ENCODE data around the gene NCBP2.
A peak's percentile ranks its signal among the peaks of the same experiment; 100 is the strongest.

The NCBP2 gene

DNA sequence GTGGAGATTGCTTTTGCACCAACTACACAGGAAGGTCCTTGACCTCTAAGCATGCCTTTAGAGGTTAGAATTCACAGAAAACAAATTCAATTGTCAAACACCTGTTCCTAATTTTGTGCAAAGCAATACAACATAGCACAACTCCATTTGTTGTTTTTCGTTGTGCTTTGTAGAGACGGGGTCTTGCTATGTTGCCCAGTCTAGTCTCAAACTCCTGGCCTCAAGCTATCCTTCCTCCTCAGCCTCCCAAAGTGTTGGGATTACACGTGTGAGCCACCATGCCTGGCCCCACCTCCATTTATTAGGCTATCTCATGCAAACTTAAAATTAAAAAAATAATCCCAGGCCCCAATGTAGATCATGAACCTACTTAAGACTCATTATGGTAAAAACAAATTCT is 6.0 kb downstream of the NCBP2 start:
- Histone ChIP-seq H3K4me2 (ENCODE audit: low read depth, low read length, poor library complexity, severe bottlenecking) (no peak overlapping the region), H3K79me2 (ENCODE audit: insufficient read depth, low read length) (peaks cover 36% of the 10 kb centered on the region), H3K36me3 (ENCODE audit: low read length) (peaks cover 43% of the 10 kb centered on the region), H3K4me3 (ENCODE audit: insufficient read depth, low read length, poor library complexity, severe bottlenecking) (no peak overlapping the region), H3K9ac (ENCODE audit: low read length) (no peak overlapping the region), H3K9me3 (ENCODE audit: insufficient read depth, low read length) (no peaks in the 10 kb centered on the region), H3K27me3 (ENCODE audit: low read length) (no peaks in the 10 kb centered on the region), H4K20me1 (ENCODE audit: low read depth, low read length) (no peaks in the 10 kb centered on the region), H3F3A (ENCODE audit: insufficient read depth) (peaks cover 41% of the 10 kb centered on the region), H3K9me2 (replicated peaks; ENCODE audit: insufficient read depth, low read length) (no peaks in the 10 kb centered on the region), H3K27ac (ENCODE audit: low read depth, low read length) (no peak overlapping the region), H2AFZ (ENCODE audit: low read depth, low read length, severe bottlenecking) (no peak overlapping the region)
- no peak for TF ChIP-seq EZH2phosphoT487 (conservative IDR thresholded peaks at IDR 0.05; ENCODE audit: low read length)

DNA sequence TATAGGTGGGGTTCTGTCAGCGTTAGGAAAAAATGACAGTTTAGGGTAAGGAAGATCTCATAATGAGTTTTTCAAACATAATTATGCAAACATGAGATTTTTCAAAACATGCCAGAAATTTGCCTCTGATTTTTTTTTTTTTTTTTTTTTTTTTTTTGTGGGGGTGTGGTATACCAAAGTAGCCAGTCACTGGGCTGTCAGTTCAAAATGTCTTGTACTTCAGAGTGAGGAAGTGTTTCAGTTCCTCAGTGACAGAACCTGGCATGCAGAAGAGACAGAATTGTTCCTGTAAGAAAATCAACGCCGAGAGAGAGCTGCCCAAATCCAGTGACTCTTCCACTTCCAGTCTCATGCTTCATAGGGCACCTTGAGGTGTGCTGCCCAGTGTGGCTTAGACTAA is 9.7 kb downstream of the NCBP2 start:
- Histone ChIP-seq H3K27me3 (ENCODE audit: low read length) (no peaks in the 10 kb centered on the region), H2AFZ (ENCODE audit: low read depth, low read length, severe bottlenecking) (no peak overlapping the region), H3K36me3 (ENCODE audit: low read length) (peaks cover 30% of the 10 kb centered on the region), H3K9ac (ENCODE audit: low read length) (no peak overlapping the region), H3K79me2 (ENCODE audit: insufficient read depth, low read length) (0 out of 2 replicates have a peak, but pooled peaks cover under 1% of the 10 kb centered on the region), H4K20me1 (ENCODE audit: low read depth, low read length) (no peaks in the 10 kb centered on the region), H3K9me2 (replicated peaks; ENCODE audit: insufficient read depth, low read length) (no peaks in the 10 kb centered on the region), H3K4me2 (ENCODE audit: low read depth, low read length, poor library complexity, severe bottlenecking) (no peak overlapping the region), H3K27ac (ENCODE audit: low read depth, low read length) (peak overlapping the region; percentile 30), H3K9me3 (ENCODE audit: insufficient read depth, low read length) (no peaks in the 10 kb centered on the region), H3F3A (ENCODE audit: insufficient read depth) (peaks cover 38% of the 10 kb centered on the region), H3K4me3 (ENCODE audit: insufficient read depth, low read length, poor library complexity, severe bottlenecking) (no peak overlapping the region)
- TF ChIP-seq CTCF (IDR thresholded peaks at IDR 0.05; ENCODE audit: insufficient read depth, low read length, poor library complexity, severe bottlenecking) (no peak), EZH2phosphoT487 (conservative IDR thresholded peaks at IDR 0.05; ENCODE audit: low read length) (no peak)

GRCh38 chr3:196931828-196932587 is 10.3 kb downstream of the NCBP2 start:
- H3F3A ChIP-seq (ENCODE audit: insufficient read depth): peaks cover 35% of the 10 kb centered on the region
- no peak for TF ChIP-seq EZH2phosphoT487 (conservative IDR thresholded peaks at IDR 0.05; ENCODE audit: low read length)
- no peak for TF ChIP-seq CTCF (IDR thresholded peaks at IDR 0.05; ENCODE audit: insufficient read depth, low read length, poor library complexity, severe bottlenecking)
- H3K9ac ChIP-seq (ENCODE audit: low read length): no peak overlapping the region
- no peaks in the 10 kb centered on the region for H4K20me1 ChIP-seq (ENCODE audit: low read depth, low read length)
- no peaks in the 10 kb centered on the region for H3K9me3 ChIP-seq (ENCODE audit: insufficient read depth, low read length)
- no peak overlapping the region for H2AFZ ChIP-seq (ENCODE audit: low read depth, low read length, severe bottlenecking)
- H3K9me2 ChIP-seq (replicated peaks; ENCODE audit: insufficient read depth, low read length): no peaks in the 10 kb centered on the region
- peaks cover 26% of the 10 kb centered on the region for H3K36me3 ChIP-seq (ENCODE audit: low read length)
- H3K4me2 ChIP-seq (ENCODE audit: low read depth, low read length, poor library complexity, severe bottlenecking): no peak overlapping the region
- H3K27ac ChIP-seq (ENCODE audit: low read depth, low read length): peak overlapping the region; percentile 11; the same call in 1 of the 2 replicates
- H3K4me3 ChIP-seq (ENCODE audit: insufficient read depth, low read length, poor library complexity, severe bottlenecking): no peak overlapping the region
- H3K27me3 ChIP-seq (ENCODE audit: low read length): no peaks in the 10 kb centered on the region
- no peaks in the 10 kb centered on the region for H3K79me2 ChIP-seq (ENCODE audit: insufficient read depth, low read length)

DNA sequence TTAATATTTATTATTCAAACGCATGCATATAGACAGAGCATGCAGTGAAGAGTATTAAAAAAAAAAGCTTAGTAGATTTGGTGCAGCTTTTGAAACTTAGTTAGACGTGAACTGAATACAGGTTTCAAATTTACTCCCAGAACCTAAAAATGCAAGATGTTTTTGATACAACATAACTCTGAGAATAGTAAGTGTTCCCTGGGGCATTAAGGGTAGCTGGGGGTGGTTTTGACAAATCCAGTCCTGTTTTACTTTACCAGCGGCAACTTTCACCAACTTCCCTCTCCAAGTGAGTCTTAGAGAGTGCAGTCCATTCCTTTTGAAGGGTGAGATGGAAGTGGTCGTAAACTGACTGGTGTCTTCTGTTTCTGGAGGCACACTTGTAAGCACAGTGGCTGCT is 11.2 kb downstream of the NCBP2 start:
- peaks cover 31% of the 10 kb centered on the region for H3F3A ChIP-seq (ENCODE audit: insufficient read depth)
- no peaks in the 10 kb centered on the region for H3K9me3 ChIP-seq (ENCODE audit: insufficient read depth, low read length)
- no peaks in the 10 kb centered on the region for H4K20me1 ChIP-seq (ENCODE audit: low read depth, low read length)
- no peak overlapping the region for H3K4me3 ChIP-seq (ENCODE audit: insufficient read depth, low read length, poor library complexity, severe bottlenecking)
- TF ChIP-seq CTCF (IDR thresholded peaks at IDR 0.05; ENCODE audit: insufficient read depth, low read length, poor library complexity, severe bottlenecking) (no peak), EZH2phosphoT487 (conservative IDR thresholded peaks at IDR 0.05; ENCODE audit: low read length) (no peak)
- H3K4me2 ChIP-seq (ENCODE audit: low read depth, low read length, poor library complexity, severe bottlenecking): no peak overlapping the region
- H3K79me2 ChIP-seq (ENCODE audit: insufficient read depth, low read length): no peaks in the 10 kb centered on the region
- no peak overlapping the region for H2AFZ ChIP-seq (ENCODE audit: low read depth, low read length, severe bottlenecking)
- no peaks in the 10 kb centered on the region for H3K27me3 ChIP-seq (ENCODE audit: low read length)
- no peak overlapping the region for H3K9ac ChIP-seq (ENCODE audit: low read length)
- H3K9me2 ChIP-seq (replicated peaks; ENCODE audit: insufficient read depth, low read length): no peaks in the 10 kb centered on the region
- peaks cover 18% of the 10 kb centered on the region for H3K36me3 ChIP-seq (ENCODE audit: low read length)
- H3K27ac ChIP-seq (ENCODE audit: low read depth, low read length): peak overlapping the region; percentile 11; the same call in 1 of the 2 replicates

All from SU-DHL-6 (cell line).